Myocyte (in vitro differentiated cells): ENCODE measurements around the gene MICU2. TPM values are rescaled to one million over a fixed set of nuclear protein-coding genes. Genes with fewer than 3 reads are reported as not detected.

ENCODE experiments used
- DNase-seq: peaks from one replicate; pipeline ENCODE4 v3.0.0-alpha.2; 2012; ENCODE audit warnings: low read depth
- total RNA-seq: library from RNA; depleted of rRNA; stranded (reverse); fragments of >200 nt; gene quantifications from 2 replicates; pipeline ENCODE4 v1.2.3, GENCODE V29; 2014

MICU2 gene
- total RNA-seq, 1 donor from 2014 or later = 188 TPM

GRCh38 chr13:21548577-21548976, 55.4 kb downstream of the MICU2 start:
- no peak for DNase-seq

GRCh38 chr13:21546372-21546771, 57.6 kb downstream of the MICU2 start:
- no peak for DNase-seq

- no peak for DNase-seq
These were observed 59.5 kb downstream of the MICU2 start for GRCh38 chr13:21544515-21544914.

DNA sequence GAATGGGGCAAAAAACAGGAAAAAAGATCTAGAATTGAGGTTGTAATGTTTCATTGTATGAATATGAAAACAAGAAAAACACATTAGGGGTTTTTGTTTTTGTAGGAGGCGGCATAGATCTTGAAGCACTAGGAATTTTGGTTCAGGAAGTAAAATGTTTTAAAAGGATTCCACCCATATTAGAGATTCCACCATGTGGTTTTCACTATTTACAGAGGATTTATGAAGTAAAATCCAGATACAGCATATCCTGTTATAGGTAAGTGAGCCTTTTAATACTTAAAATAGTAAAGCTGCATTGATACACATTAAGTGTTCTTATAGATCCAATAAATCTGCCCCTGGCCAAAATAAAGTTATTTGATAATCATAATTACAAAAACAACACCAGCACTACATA, 61.4 kb downstream of the MICU2 start:
- DNase-seq = no peak

DNA sequence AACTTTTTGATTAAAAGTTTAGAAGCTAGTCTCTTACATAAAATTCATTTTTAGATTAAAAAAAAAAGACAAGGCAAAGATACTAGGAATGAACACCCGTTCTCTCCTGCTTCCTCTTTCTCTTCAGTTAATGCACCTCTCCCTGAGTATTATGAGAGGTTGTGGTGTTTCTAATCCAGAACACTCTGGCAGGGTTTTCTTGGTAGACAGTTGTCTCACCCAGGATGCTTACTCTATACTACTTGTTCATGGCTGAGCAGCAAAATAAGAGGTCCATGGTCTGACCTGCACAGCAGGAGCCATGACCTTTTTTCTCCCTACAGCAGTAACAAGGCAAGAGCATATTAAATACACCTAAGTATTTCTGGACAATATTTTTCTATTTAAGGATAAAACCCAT, 62.0 kb downstream of the MICU2 start:
- peak; percentile 21 for DNase-seq

DNA sequence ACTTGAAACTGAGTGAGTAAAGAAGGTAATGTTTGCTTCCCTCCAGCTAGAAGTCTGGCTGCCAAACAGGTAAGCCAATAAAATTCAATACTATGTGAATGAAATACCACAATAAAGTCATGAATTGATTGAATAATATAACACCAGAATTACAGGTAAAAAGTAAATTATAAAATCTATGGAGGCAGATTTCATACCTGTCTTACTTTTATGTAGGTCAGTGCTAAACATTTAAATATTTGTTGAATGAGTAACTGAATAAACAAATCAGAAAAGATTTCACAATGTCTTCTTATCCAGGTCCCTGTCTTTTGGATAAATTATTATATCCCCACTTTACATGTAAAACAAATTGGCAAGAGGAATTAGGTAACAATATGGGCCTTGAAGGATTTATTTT, 62.7 kb downstream of the MICU2 start:
- no peak for DNase-seq

GRCh38 chr13:21539687-21540086, 64.3 kb downstream of the MICU2 start:
- DNase-seq = no peak

GRCh38 chr13:21538753-21539152, 65.2 kb downstream of the MICU2 start:
- no peak for DNase-seq

DNA sequence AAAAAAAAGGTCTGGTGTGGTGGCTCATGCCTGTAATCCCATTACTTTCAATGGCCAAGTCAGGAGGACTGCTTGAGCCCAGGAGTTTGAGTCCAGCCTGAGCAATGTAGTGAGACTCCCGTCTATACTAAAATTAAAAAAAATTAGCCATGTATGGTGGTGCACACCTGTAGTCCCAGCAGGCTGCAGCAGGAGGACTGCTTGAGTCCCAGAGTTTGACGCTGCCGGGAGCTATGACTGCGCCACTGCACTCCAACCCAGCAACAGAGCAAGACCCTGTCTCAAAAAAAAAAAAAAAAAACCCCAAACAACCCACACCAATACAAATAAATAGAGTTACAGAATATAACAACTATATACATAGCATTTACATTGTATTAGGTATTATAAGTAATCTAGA, 65.7 kb downstream of the MICU2 start:
- no peak for DNase-seq

DNA sequence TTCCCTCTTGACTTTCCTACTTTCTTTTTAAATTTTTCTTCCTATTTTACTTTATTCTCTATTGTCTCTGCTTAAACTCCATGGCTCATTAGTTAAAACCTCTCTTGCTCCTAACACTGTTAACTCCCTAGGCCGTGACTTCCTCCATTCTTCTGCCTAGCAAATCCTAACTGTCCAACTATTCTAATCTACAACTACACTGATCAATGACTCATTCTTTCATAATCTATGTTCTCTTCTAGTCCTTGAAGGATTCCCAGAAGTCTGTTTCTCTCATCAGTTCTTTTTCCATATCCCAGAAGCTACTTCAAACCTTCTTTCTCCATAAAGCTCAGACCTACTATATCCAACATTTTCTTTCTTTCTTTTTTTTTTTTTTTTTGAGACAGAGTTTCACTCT, 66.9 kb downstream of the MICU2 start:
- DNase-seq = no peak

DNA sequence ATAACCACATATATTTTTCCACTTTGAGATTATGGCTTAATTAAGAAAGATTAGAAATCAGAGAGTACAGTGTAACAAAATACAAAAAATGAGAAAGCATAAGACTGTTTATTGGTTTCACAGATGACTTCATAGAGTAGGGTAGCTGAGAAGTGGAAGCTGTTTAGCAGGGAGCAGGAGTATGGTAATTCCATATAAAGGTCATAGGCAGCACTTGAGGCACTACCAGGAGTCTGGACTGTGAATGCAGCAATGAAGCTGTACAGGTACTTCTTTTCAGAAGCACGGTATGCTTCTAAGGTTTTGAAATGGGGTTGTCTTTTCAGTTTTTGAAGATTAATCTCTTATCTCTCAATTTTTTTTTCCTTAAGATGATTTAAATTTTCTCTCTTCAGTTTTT, 69.2 kb downstream of the MICU2 start:
- no peak for DNase-seq

DNA sequence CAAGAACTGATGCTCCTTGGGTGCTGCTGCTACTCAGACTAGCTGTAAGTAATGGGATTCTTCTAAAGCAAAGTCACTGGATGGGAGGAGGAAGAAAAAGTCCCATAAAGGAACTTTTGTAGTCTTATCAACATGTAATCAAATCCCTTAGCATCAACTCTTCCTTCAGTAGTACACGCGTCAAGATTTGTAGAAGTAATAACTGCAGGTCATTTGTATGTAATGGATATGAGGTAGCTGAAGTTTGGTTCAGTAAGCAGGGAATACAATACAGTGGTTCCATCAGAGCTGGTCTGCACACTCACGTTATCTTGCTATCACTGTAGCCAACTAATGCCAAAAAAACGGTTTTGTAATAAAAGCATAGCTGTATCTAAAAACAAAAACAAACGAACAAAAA, 72.5 kb downstream of the MICU2 start:
- DNase-seq = no peak

GRCh38 chr13:21530656-21531055, 73.3 kb downstream of the MICU2 start:
- DNase-seq = no peak

- DNase-seq = no peak
These were observed 74.7 kb downstream of the MICU2 start for GRCh38 chr13:21529146-21529893.

- DNase-seq = peak; percentile 29
These were observed 75.4 kb downstream of the MICU2 start for GRCh38 chr13:21528616-21529015.

DNA sequence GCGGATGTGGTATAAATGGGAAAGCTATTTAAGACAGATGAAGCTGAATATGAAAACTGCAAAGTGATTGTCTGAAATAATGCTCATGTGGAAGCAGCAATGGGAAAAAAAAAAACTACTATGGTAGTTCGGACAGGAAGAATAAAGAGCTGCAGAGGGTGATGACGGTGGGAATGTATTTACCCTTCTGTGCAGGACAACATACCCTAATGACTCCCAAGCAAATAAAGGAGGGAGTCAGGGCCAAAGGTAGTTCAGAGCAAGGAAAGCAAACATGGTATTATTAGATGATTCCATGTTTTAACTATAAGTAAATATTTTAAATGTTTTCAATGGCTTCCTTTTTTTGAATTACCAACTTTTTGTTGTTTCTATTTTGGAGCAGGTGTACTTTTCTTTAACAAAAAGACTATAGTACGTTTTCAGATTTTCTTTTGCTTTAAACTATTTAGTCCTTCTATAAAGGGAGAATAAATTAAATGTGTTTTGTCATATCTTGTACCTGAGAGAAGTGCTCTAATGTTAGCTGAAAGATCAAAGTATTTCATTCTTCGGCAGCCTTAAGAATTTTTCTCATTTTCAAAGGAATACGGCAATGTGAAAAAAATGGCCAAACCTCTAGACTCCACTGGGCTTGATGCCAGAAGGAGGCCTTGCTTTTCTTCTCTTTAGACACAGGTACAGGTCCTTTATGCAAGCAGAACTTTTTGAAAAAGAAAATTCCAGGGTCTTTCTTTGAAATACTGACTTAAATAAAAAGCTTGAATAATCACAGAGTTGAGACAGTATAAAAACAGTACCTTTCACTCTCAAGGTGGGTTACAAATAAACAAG, 77.0 kb downstream of the MICU2 start:
- DNase-seq = no peak

GRCh38 chr13:21522847-21523246, 81.1 kb downstream of the MICU2 start:
- DNase-seq = no peak

DNA sequence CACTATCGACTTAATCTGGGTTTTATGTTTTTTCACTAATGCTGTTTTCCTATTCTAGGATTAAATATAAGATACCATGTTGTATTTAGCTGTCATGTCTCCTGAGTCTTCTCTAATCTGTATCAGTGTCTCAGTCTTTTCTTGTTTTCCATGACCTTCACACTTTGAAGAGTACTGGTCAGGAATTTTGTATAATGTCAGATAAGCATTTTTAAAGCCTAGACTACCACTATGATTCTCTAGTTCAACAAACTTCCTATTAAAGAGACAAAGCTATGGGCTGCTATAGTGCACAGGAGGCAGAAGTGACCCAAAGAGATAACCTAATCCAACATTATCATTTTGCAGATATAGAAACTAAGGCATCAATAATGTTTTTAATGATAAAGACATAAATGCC, 81.8 kb downstream of the MICU2 start:
- no peak for DNase-seq

GRCh38 chr13:21518617-21519144, 85.3 kb downstream of the MICU2 start:
- no peak for DNase-seq

DNA sequence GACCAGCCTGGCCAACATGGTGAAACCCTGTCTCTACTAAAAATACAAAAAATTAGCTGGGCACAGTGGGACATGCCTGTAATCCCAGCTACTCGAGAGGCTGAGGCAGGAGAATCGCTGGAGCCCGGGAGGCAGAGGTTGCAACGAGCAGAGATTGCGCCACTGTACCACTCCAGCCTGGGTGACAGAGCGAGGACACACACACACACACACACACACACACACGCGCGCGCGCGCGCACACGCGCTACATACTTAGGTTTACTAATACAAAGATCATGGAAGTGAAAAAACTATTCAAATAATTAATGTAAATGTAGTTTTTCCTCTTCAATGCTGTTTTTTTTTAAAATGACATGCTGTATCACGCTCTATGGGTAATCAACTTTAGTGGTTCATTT, 86.4 kb downstream of the MICU2 start:
- no peak for DNase-seq

GRCh38 chr13:21516805-21517204, 87.2 kb downstream of the MICU2 start:
- no peak for DNase-seq

GRCh38 chr13:21511849-21512248, 92.1 kb downstream of the MICU2 start:
- peak; percentile 27 for DNase-seq
